Fibroblast of the aortic adventitia (primary cell): Measurements from ENCODE around the gene PLCH1. TPM values are rescaled to one million over a fixed set of nuclear protein-coding genes. Genes with fewer than 3 reads are reported as not detected.

Experiments
- DNase-seq: peaks from one replicate; pipeline ENCODE4 v3.0.0-alpha.2; 2010; ENCODE audit warnings: low read depth
- H3K4me3 ChIP-seq: 2 replicates; pipeline ENCODE4 v1.5.1; 2011; ENCODE audit warnings: low read depth, mild to moderate bottlenecking, control low read depth, low read length, moderate library complexity
- total RNA-seq: library from RNA; depleted of rRNA; stranded (reverse); fragments of >200 nt; gene quantifications from 2 replicates; pipeline ENCODE4 v1.2.3, GENCODE V29; 2012; ENCODE audit warnings: low replicate concordance
- TF ChIP-seq, protein P1 (sequence below): IDR thresholded peaks from 2 replicates; pipeline ENCODE4 v1.5.1; 2011; ENCODE audit warnings: mild to moderate bottlenecking, low read length, control low read depth, inconsistent platforms; ENCODE audit not compliant: insufficient read depth

PLCH1 gene
- total RNA-seq, 1 donor, result 0.09 TPM

DNA sequence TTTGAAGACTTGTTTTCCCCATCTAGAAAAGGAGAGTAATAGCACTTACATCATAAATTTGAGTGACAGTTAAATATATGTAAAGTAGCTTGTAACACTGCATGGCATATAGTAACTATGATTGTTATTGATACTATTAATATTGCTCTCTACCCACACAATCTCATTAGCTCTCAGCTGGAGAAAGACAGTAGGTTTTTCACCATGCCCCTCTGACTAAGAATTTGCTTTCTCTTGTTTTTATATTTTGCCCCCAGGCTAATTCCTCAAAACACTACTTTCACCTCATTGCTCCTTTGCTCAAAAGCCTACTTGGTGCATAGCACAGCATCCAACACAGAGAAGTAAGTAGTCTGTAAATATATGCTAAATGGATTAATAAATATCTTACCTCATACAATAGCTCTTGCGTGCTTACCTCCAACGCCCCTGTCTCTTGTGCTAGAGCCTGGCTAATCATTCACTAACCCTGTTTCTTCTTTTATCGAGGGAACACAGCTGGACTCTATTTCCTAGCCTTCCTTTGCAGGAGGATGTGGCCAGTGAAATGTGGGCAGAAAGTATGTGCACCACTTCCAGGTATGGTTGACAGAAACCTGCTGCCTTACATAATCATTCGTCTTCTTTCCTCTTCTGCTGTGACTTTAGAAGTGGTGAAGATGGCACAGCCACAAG lies 190.0 kb downstream of the PLCH1 start:
- TF ChIP-seq, protein P1, sequence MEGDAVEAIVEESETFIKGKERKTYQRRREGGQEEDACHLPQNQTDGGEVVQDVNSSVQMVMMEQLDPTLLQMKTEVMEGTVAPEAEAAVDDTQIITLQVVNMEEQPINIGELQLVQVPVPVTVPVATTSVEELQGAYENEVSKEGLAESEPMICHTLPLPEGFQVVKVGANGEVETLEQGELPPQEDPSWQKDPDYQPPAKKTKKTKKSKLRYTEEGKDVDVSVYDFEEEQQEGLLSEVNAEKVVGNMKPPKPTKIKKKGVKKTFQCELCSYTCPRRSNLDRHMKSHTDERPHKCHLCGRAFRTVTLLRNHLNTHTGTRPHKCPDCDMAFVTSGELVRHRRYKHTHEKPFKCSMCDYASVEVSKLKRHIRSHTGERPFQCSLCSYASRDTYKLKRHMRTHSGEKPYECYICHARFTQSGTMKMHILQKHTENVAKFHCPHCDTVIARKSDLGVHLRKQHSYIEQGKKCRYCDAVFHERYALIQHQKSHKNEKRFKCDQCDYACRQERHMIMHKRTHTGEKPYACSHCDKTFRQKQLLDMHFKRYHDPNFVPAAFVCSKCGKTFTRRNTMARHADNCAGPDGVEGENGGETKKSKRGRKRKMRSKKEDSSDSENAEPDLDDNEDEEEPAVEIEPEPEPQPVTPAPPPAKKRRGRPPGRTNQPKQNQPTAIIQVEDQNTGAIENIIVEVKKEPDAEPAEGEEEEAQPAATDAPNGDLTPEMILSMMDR, result no peak
- H3K4me3 ChIP-seq, result no peak overlapping the region
- DNase-seq, result no peak

DNA sequence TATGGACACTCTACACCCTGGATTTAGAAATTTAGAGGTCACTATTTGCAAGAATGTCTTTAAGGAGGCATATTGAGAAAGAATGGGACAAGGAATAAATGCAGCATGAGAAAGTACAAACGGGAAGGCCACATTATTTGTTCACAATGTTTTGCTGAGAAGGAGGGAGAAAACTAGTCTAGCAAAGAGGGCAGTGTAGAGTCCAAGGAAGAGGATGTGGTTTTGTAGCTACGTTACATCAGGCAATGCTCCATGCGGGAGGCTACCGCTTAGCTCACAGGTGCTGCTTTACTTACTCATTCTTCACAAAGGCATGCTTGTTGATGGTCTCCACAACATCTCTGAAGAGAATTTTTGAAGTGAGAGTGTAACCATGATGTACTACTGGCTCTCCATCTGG lies 191.1 kb downstream of the PLCH1 start:
- H3K4me3 ChIP-seq, result no peak overlapping the region
- no peak for DNase-seq
- TF ChIP-seq, protein P1, result no peak

DNA sequence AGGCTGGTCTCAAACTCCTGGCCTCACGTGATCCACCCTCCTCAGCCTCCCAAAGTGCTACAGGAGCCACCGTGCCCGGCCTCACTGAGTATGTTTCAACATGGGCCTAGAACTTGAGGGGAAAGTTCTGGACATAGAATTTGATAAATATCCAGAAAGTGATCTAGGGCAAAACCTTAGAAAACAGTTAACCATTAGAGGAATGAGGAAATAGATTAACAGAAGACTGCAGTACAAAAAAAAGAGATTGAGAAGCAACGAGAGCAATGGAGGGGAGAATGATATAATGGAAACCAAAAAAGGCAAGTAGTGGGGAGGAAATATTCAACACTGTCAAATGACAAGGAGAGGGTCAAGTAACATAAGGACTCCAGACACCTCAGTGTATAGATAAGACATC lies 191.5 kb downstream of the PLCH1 start:
- no peak overlapping the region for H3K4me3 ChIP-seq
- no peak for DNase-seq
- TF ChIP-seq, protein P1, result no peak

DNA sequence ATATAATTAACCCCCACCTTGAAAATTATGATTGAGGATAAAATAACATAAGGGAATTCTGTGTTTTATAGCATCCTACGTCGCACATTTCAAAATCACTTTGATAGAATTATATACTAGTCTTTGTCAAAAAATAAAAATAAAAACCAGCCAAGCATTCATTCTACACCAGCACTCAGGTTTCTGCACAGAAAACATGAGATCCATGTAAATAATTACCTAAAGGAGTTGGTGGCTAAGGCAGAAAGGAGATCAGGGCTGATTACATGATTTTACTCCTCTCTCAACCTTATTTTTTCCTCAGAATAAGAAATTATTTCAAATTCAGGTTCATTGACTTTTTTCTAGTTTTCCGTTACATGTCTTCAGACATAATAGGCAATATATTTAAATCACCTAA lies 194.5 kb downstream of the PLCH1 start:
- TF ChIP-seq, protein P1, result no peak
- DNase-seq, result no peak
- no peak overlapping the region for H3K4me3 ChIP-seq

DNA sequence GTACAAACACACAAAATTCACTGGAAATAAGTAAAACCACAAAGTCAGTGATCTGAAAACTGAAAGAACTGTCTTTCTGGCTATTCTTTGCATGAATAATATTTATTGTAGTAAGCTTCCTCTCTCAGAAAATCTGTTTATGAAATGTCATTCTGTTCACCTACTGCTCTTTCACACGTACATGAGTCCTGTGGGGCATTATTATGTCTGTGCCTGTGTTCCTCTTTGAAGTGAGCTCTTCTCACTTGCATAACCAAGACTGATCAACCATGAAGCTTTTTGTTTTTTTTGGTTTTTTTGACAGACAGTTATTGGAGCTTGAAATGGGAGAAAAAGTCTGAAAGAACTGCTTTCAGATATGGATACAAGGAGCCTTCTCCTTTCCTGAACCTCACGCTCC lies 195.8 kb downstream of the PLCH1 start:
- H3K4me3 ChIP-seq, result no peak overlapping the region
- TF ChIP-seq, protein P1, result no peak
- DNase-seq, result no peak

DNA sequence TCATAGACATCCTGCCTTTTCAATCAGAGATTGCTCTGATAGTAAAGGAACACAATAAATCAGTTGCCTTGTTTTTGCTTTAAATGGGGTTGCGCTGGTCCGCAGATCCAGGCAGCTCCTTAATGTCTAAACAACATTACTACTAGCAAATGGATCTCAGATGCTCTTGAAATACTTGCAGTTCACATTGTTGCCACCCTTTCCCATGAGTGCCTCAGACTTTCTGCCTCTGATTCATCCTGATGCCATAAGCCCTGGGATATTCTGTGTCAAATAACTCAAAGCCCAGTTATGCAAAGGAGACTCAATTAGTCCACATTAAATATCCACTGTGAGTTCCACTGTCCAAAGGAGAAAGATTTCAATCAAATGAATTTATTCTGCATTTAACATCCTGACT lies 196.7 kb downstream of the PLCH1 start:
- TF ChIP-seq, protein P1, result no peak
- DNase-seq, result no peak
- no peak overlapping the region for H3K4me3 ChIP-seq

DNA sequence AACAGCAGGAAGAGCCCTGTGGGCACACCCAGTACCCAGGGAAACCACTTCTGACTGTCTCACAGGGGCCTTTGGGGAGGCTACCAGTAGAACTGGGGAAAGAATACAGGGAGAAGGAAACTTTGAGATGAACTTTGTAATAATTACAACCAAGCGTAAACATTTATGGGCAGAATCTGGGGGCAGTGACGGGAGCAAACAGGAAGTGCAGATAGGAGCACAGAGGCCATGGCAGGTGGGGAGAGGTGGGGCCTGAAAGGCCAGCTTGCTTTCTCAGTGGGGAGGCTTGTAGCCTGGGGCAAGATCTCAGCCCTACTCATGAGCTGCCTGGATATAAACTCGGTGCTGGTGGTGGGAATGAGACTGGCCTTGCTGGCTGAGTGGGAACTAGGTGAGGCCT lies 209.8 kb downstream of the PLCH1 start:
- no peak overlapping the region for H3K4me3 ChIP-seq
- no peak for DNase-seq
- TF ChIP-seq, protein P1, result no peak
